H7 (cell line): ENCODE data around the gene RIC8A. TPM values are rescaled to one million over a fixed set of nuclear protein-coding genes. Genes with fewer than 3 reads are reported as not detected.
"Not testable (repeated sequence)": the region's sequence is repeated elsewhere in the genome, so short reads cannot be mapped to it uniquely, and the experiment has no call there.

Source experiments
- DNase-seq: peaks from one replicate; pipeline ENCODE4 v3.0.0; 2012
- H3K27me3 ChIP-seq: 2 replicates; pipeline ENCODE4 v1.6.0; 2011; ENCODE audit warnings: mild to moderate bottlenecking, low read length; ENCODE audit not compliant: control insufficient read depth, insufficient read depth
- H3K36me3 ChIP-seq: replicated peaks from 2 replicates; pipeline ENCODE4 v1.5.1; 2011; ENCODE audit warnings: low read length; ENCODE audit not compliant: control insufficient read depth, insufficient read depth
- H3K4me3 ChIP-seq: 2 replicates; pipeline ENCODE4 v1.5.1; 2011; ENCODE audit warnings: low read depth, mild to moderate bottlenecking, control low read depth, low read length, moderate library complexity; ENCODE audit not compliant: insufficient read depth
- total RNA-seq: library from RNA; depleted of rRNA; stranded (reverse); fragments of >200 nt; shearing (Covaris generic); gene quantifications from 2 replicates; pipeline ENCODE4 v1.2.3, GENCODE V29; 2014

RIC8A gene
- total RNA-seq, 1 experiment from 2014 or later = 125 TPM

GRCh38 chr11:236774-237767 is 29.6 kb downstream of the RIC8A start, which contains the start of gene PSMD13:
TSS of gene PSMD13 (plus strand) at chr11:236976. CDS start at chr11:237050, 74 bp downstream.
- peak within 1 kb of the TSS; percentile 93 for H3K4me3 ChIP-seq
- peak; percentile 96 for DNase-seq

GRCh38 chr11:238346-238745 is 30.8 kb downstream of the RIC8A start:
- not testable (repeated sequence) for H3K4me3 ChIP-seq

More at GRCh38 chr11:236774-237767, 29.6 kb downstream of the RIC8A start, which contains the start of gene PSMD13:
- Histone ChIP-seq H3K36me3 (peaks cover 3% of the 10 kb centered on the region), H3K27me3 (no peaks in the 10 kb centered on the region)

GRCh38 chr11:240315-240714 is 32.8 kb downstream of the RIC8A start:
- H3K4me3 ChIP-seq = no peak overlapping the region
- DNase-seq = no peak

More at GRCh38 chr11:238346-238745, 30.8 kb downstream of the RIC8A start:
- not testable (repeated sequence) for H3K36me3 ChIP-seq, H3K27me3 ChIP-seq, DNase-seq

GRCh38 chr11:241634-242033 is 34.1 kb downstream of the RIC8A start:
- Histone ChIP-seq H3K27me3 (no peaks in the 10 kb centered on the region), H3K4me3 (no peak overlapping the region), H3K36me3 (peaks cover 11% of the 10 kb centered on the region)
- no peak for DNase-seq

More at GRCh38 chr11:240315-240714, 32.8 kb downstream of the RIC8A start:
- peaks cover 9% of the 10 kb centered on the region for H3K36me3 ChIP-seq
- H3K27me3 ChIP-seq = no peaks in the 10 kb centered on the region

GRCh38 chr11:244376-244775 is 36.9 kb downstream of the RIC8A start:
- Histone ChIP-seq H3K36me3 (peaks cover 23% of the 10 kb centered on the region), H3K4me3 (no peak overlapping the region), H3K27me3 (no peaks in the 10 kb centered on the region)
- no peak for DNase-seq

- DNase-seq = no peak
- H3K36me3 ChIP-seq = peaks cover 35% of the 10 kb centered on the region
- no peaks in the 10 kb centered on the region for H3K27me3 ChIP-seq
- no peak overlapping the region for H3K4me3 ChIP-seq
Observed at GRCh38 chr11:249062-249461, 41.6 kb downstream of the RIC8A start.

GRCh38 chr11:250274-250673 is 42.8 kb downstream of the RIC8A start:
- Histone ChIP-seq H3K36me3 (peaks cover 30% of the 10 kb centered on the region), H3K4me3 (no peak overlapping the region), H3K27me3 (no peaks in the 10 kb centered on the region)
- no peak for DNase-seq

GRCh38 chr11:250740-251299 is 43.3 kb downstream of the RIC8A start:
- peak; percentile 83 for DNase-seq
- Histone ChIP-seq H3K27me3 (no peaks in the 10 kb centered on the region), H3K4me3 (no peak overlapping the region), H3K36me3 (peaks cover 28% of the 10 kb centered on the region)

GRCh38 chr11:251550-251949 is 44.0 kb downstream of the RIC8A start:
- Histone ChIP-seq H3K4me3 (no peak overlapping the region), H3K36me3 (peaks cover 28% of the 10 kb centered on the region), H3K27me3 (no peaks in the 10 kb centered on the region)
- DNase-seq = no peak

GRCh38 chr11:252666-253065 is 45.2 kb downstream of the RIC8A start:
- DNase-seq = no peak

GRCh38 chr11:253160-253885 is 45.8 kb downstream of the RIC8A start:
- Histone ChIP-seq H3K4me3 (no peak overlapping the region), H3K36me3 (peaks cover 22% of the 10 kb centered on the region), H3K27me3 (no peaks in the 10 kb centered on the region)
- DNase-seq = no peak

More at GRCh38 chr11:252666-253065, 45.2 kb downstream of the RIC8A start:
- Histone ChIP-seq H3K4me3 (no peak overlapping the region), H3K27me3 (no peaks in the 10 kb centered on the region), H3K36me3 (peaks cover 24% of the 10 kb centered on the region)

- DNase-seq = no peak
- no peaks in the 10 kb centered on the region for H3K27me3 ChIP-seq
- H3K4me3 ChIP-seq = no peak overlapping the region
- peaks cover 19% of the 10 kb centered on the region for H3K36me3 ChIP-seq
Observed at GRCh38 chr11:253886-254270, 46.4 kb downstream of the RIC8A start.

- no peak for DNase-seq
- Histone ChIP-seq H3K36me3 (peaks cover 14% of the 10 kb centered on the region), H3K27me3 (no peaks in the 10 kb centered on the region), H3K4me3 (no peak overlapping the region)
Observed at GRCh38 chr11:255176-255575, 47.7 kb downstream of the RIC8A start.

- H3K4me3 ChIP-seq = no peak overlapping the region
- peaks cover 14% of the 10 kb centered on the region for H3K36me3 ChIP-seq
- no peak for DNase-seq
- H3K27me3 ChIP-seq = no peaks in the 10 kb centered on the region
Observed at GRCh38 chr11:255816-256215, 48.3 kb downstream of the RIC8A start.
